Measurements from ENCODE around the gene OSBPL7. TPM values are rescaled to one million over a fixed set of nuclear protein-coding genes. Genes with fewer than 3 reads are reported as not detected.

The OSBPL7 gene
- total RNA-seq, 1 experiment from 2014 or later: 1.9 TPM

GRCh38 chr17:47847341-47848197, 26.0 kb upstream of the OSBPL7 start:
- no peak for DNase-seq (ENCODE audit: low spot score)

- no peak for DNase-seq (ENCODE audit: low spot score)
Observed at GRCh38 chr17:47846716-47847340, 25.2 kb upstream of the OSBPL7 start.

GRCh38 chr17:47845716-47846075, 24.1 kb upstream of the OSBPL7 start:
- no peak for DNase-seq (ENCODE audit: low spot score)

GRCh38 chr17:47844814-47845715, 23.5 kb upstream of the OSBPL7 start:
- no peak for DNase-seq (ENCODE audit: low spot score)

DNA sequence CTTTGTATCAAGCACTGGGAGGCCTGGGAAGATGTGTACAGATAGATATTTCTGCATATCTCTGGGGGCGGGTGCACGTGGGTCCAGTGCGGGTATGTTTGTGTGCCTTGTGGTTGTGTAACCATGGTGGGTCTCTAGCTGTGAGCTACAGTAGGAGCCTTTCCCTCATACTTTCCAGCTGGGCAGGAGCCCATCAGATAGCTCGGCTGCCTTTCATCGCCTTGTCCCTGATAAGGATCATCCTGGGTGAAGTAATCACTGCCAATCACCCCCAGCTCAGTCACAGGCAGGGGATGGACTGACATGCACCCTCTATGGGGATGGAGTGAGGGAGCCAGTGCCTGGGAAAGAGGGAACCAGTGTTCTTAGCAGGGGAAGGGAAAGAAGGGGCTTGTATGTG, 22.6 kb upstream of the OSBPL7 start:
- DNase-seq (ENCODE audit: low spot score): no peak

DNA sequence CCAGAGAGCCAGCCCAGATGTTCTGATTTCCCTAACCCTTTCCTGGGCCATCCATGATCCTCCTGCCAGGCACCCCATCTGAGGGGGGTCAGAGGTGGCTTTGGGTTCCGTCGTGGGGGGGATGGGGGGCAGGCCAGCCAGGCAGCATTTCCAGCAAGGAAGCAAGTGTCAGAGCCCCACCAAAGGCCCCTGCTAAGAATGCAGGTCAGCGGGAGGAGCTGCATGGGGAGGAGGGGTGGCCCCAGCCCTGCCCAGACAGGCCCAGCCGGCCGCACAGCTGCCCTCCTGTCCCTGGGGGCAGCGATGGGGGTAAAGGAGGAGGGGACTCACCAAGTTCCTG, 21.8 kb upstream of the OSBPL7 start:
- no peak for DNase-seq (ENCODE audit: low spot score)

DNA sequence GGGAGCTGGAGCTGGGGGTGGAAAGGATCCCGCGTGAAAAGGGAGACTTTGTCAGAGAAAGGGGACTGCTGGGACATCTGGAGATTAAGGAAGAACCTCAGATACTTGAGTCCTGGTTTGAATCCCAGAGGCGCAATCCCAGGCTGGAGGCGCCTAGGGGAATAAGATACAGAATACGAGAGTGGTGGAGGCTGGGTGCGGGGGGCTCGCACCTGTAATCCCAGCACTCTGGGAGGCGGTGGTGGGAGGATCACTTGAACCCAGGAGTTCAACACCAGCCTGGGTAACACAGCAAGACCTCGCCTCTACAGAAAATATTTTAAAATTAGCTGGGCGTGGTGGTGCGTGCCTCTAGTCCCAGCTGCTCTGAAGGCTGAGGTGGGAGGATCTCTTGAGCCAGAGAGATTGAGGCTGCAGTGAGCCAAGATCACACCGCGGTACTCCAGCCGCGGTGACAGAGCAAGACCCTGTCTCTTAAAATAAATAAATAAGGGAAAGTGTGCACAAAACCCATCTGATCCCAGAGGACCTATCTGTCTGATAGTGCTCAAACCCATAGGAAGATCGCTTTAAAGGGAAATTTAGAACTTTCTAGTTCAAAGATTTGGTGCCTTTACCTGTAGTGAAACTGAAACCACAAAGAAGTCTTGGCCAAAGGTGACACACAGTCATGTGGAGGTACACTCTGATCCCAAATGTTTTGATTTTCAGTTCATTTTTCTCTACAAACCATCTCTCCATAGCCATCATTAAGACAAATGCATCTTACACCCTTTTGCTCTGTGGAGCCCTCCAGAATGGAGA, 20.1 kb upstream of the OSBPL7 start:
- no peak for DNase-seq (ENCODE audit: low spot score)

GRCh38 chr17:47840742-47841487, 19.3 kb upstream of the OSBPL7 start, which contains the start of gene SCRN2:
Gene SCRN2 (minus strand): TSS chr17:47841273. CDS start chr17:47840843, 430 bp downstream.
- peak; percentile 85 for DNase-seq (ENCODE audit: low spot score)

- no peak for DNase-seq (ENCODE audit: low spot score)
Observed at GRCh38 chr17:47840001-47840741, 18.6 kb upstream of the OSBPL7 start.

DNA sequence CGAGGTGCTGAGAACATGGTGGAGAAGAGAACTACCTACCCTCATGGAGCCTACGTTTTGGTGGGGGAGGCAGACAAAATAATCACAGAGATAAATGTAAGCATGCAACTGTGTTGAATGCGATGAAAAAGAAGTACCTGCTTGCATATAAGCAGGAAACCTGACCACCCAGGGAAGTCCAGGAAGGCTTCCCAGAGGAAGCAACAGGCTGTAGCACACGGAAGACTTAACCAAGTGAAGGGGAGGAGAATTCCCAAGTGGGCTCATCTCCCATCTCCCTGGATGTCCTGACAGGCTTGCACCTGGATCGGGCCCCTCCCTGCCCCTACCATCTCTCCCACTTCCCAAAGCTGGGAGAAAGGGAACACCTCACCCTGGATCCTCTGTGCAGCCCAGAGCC, 17.5 kb upstream of the OSBPL7 start:
- no peak for DNase-seq (ENCODE audit: low spot score)

GRCh38 chr17:47838636-47839035, 17.0 kb upstream of the OSBPL7 start:
- no peak for DNase-seq (ENCODE audit: low spot score)

DNA sequence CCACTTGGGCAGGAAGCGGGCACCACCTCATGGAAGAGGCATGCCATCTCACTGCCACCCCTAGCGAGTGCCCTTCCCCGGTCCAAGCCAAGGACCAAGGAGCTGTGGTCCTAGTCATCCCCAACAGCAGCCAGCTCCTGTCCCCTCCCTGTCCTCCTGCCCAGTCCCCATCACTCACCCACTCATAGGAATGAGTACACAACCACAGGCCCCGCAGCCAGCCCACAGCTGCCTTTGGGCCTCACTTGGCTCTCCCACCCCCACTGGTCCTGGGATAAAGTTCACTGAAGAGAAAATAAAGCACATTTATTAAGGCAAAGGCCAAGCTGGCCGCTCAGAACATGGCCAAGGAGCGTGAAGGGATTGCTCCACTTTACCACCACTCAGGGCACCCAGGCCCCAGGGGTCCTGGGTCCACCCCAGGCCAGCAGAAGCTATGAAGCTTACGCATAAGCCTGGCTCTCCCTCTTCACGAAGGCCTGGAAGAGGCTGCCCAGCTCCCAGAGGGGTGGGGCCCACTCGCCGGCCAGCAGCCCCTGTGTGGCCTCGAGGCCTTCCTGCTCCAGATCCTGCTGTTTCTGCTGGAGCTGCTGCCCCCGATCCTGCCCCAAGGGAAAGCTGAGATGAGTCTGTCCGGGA, 15.9 kb upstream of the OSBPL7 start:
- DNase-seq (ENCODE audit: low spot score): peak; percentile 55

DNA sequence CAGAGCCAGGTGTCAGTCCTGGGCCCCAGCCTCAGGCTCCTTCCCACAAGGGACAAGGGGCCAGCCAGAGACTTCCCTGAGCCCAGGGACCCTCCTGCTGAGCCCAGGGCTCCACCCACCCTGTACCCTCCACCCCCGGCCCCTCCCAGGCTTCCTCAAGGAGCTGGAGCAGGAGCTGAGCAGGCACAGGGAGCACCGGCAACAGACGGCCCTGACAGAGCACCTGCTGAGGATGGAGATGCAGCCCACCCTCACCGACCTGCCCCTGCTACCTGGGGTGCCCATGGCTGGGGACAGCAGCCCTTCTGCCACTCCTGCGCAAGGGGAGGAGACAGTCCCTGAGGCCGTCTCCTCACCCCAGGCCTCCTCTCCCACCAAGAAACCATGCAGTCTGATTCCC, 15.0 kb upstream of the OSBPL7 start:
- DNase-seq (ENCODE audit: low spot score): no peak

- DNase-seq (ENCODE audit: low spot score): no peak
Observed at GRCh38 chr17:47834756-47835155, 13.2 kb upstream of the OSBPL7 start.

GRCh38 chr17:47831934-47832327, 10.3 kb upstream of the OSBPL7 start:
- DNase-seq (ENCODE audit: low spot score): no peak

GRCh38 chr17:47831003-47831933, 9.7 kb upstream of the OSBPL7 start, which contains the start of the genes LRRC46 and MRPL10:
Gene LRRC46 (plus strand): TSS chr17:47831670. CDS start chr17:47831990, 320 bp downstream.
Gene MRPL10 (minus strand): TSS chr17:47831541. CDS start chr17:47831511, 30 bp downstream.
- DNase-seq (ENCODE audit: low spot score): peak; percentile 93

GRCh38 chr17:47830396-47831002, 8.9 kb upstream of the OSBPL7 start:
- no peak for DNase-seq (ENCODE audit: low spot score)

- DNase-seq (ENCODE audit: low spot score): no peak
Observed at GRCh38 chr17:47829870-47830269, 8.3 kb upstream of the OSBPL7 start.
